K562 (cell line): ENCODE measurements around the gene ERAP2. TPM values are rescaled to one million over a fixed set of nuclear protein-coding genes. Genes with fewer than 3 reads are reported as not detected.

Experiments
- EHMT2 ChIP-seq: fragments of 450-650 bp; IDR thresholded peaks from 2 replicates; pipeline ENCODE4 v1.6.1; 2018; ENCODE audit warnings: antibody characterized with exemption
- HMBOX1 ChIP-seq: sonication (generic); IDR thresholded peaks from 2 replicates; pipeline ENCODE4 v1.6.1; 2016
- JUN ChIP-seq, 2 experiments: sonication (generic) in 1 of 2; formaldehyde crosslinking in 1 of 2; IDR thresholded peaks; 2 replicates each; pipeline versions ENCODE4 v1.6.1 to v1.8.0; 2012 to 2022; ENCODE audit warnings: borderline replicate concordance in 2 of 2, mild to moderate bottlenecking in 2 of 2, improper control_type of control experiment in 1 of 2, low read depth in 1 of 2, low read length in 1 of 2, missing genetic modification reagents in 1 of 2
- KDM1A ChIP-seq, 2 experiments: fragments of 450-650 bp; IDR thresholded peaks; 2 replicates each; pipeline ENCODE4 v1.6.1; 2016; ENCODE audit warnings: mild to moderate bottlenecking in 2 of 2
- MEF2A ChIP-seq: IDR thresholded peaks from 2 replicates; pipeline ENCODE4 v1.6.1; 2011; ENCODE audit warnings: low read depth, mild to moderate bottlenecking, low read length, moderate library complexity; ENCODE audit not compliant: control insufficient read depth
- POLR3A ChIP-seq: IDR thresholded peaks from 2 replicates; pipeline ENCODE4 v1.6.1; 2011; ENCODE audit warnings: borderline replicate concordance, mild to moderate bottlenecking, moderate library complexity; ENCODE audit not compliant: insufficient read length, insufficient read depth; ENCODE audit errors: extremely low read depth
- SMARCE1 ChIP-seq: fragments of 450-650 bp; IDR thresholded peaks from 2 replicates; pipeline ENCODE4 v1.7.1; 2016; ENCODE audit warnings: mild to moderate bottlenecking
- TEAD1 ChIP-seq, 2 experiments: fragments of 450-650 bp in 1 of 2; sonication (generic) in 1 of 2; formaldehyde crosslinking; IDR thresholded peaks; 2 replicates each; pipeline versions ENCODE4 v1.4.0 to v1.8.0; 2020 to 2022; ENCODE audit warnings: mild to moderate bottlenecking in 2 of 2, missing genetic modification reagents in 1 of 2
- U2AF1 ChIP-seq: fragments of 200-400 bp; formaldehyde crosslinking; optimal IDR thresholded peaks from 2 replicates; pipeline ENCODE3; 2017; ENCODE audit warnings: mild to moderate bottlenecking, low read depth, low read length, moderate library complexity
- ZBTB17 ChIP-seq: fragments of 450-650 bp; formaldehyde crosslinking; IDR thresholded peaks from 2 replicates; pipeline ENCODE4 v1.4.0; 2020; ENCODE audit warnings: mild to moderate bottlenecking
- ZNF12 ChIP-seq: sonication (generic); formaldehyde crosslinking; IDR thresholded peaks from 2 replicates; pipeline ENCODE4 v1.4.0; 2020; ENCODE audit warnings: mild to moderate bottlenecking, missing genetic modification reagents
- ZNF318 ChIP-seq, 2 experiments: fragments of 450-650 bp; IDR thresholded peaks; 2 replicates each; pipeline ENCODE4 v1.6.1; 2016; ENCODE audit warnings: mild to moderate bottlenecking in 2 of 2, borderline replicate concordance in 1 of 2, low read depth in 1 of 2, moderate library complexity in 1 of 2
- polyA plus RNA-seq, 8 experiments: library from polyadenylated mRNA; depleted of rRNA in 4 of 8; stranded (reverse) in 5 of 8; unstranded in 3 of 8; fragments of >200 nt; fragmentation: Nextera tagmentation in 2 of 8; fragmentation: Illumina TruSeq in 1 of 8; extraction: Ambion mirVana in 2 of 8; extraction: Trizol in 1 of 8; gene quantifications; 2 replicates each; pipeline versions ENCODE4 v1.2.1 to v1.2.3, GENCODE V29; 2011 to 2014; ENCODE audit warnings: inconsistent platforms in 1 of 8, missing spikeins in 1 of 8
- total RNA-seq, 7 experiments: library from RNA; depleted of rRNA in 6 of 7; stranded (reverse); fragments of >200 nt in 6 of 7; fragmentation: Illumina TruSeq in 2 of 7; extraction: Trizol in 2 of 7; gene quantifications; 2 replicates each; pipeline versions ENCODE4 v1.2.1 to v1.2.3, GENCODE V29; 2011 to 2021; ENCODE audit warnings: low replicate concordance in 1 of 7
- TF ChIP-seq, protein P1 (sequence below): fragments of 450-650 bp; IDR thresholded peaks from 2 replicates; pipeline ENCODE4 v1.6.1; 2017; ENCODE audit warnings: antibody characterized with exemption, mild to moderate bottlenecking

ERAP2 gene
- total and polyA plus RNA-seq, 9 of the 15 experiments (the other 6 are each of a cell fraction or from before 2014, with no cell fraction given): 0.93 to 4.0 (median 2.1) TPM

GRCh38 chr5:96930058-96930457 lies 53.8 kb downstream of the ERAP2 start (continued):
- 0 out of 4 replicates have a peak, but pooled peaks of 1 of the 2 experiments have one; percentile 18 for TF ChIP-seq ZNF318 (IDR thresholded peaks at IDR 0.05; ENCODE audit: borderline replicate concordance in 1 of 2, low read depth in 1 of 2)
- TF ChIP-seq EHMT2: peak; percentile 44; the same call in 1 of the 2 replicates
- no peak for TF ChIP-seq HMBOX1
- TF ChIP-seq ZBTB17: 0 out of 2 replicates have a peak, but pooled peaks have one; percentile 45
- peak; percentile 33 to 78; a peak in 1 of 4 replicates for TF ChIP-seq TEAD1 (CRISPR knock-in tag; IDR thresholded peaks at IDR 0.05)
- no peak for TF ChIP-seq POLR3A
- TF ChIP-seq, protein P1, sequence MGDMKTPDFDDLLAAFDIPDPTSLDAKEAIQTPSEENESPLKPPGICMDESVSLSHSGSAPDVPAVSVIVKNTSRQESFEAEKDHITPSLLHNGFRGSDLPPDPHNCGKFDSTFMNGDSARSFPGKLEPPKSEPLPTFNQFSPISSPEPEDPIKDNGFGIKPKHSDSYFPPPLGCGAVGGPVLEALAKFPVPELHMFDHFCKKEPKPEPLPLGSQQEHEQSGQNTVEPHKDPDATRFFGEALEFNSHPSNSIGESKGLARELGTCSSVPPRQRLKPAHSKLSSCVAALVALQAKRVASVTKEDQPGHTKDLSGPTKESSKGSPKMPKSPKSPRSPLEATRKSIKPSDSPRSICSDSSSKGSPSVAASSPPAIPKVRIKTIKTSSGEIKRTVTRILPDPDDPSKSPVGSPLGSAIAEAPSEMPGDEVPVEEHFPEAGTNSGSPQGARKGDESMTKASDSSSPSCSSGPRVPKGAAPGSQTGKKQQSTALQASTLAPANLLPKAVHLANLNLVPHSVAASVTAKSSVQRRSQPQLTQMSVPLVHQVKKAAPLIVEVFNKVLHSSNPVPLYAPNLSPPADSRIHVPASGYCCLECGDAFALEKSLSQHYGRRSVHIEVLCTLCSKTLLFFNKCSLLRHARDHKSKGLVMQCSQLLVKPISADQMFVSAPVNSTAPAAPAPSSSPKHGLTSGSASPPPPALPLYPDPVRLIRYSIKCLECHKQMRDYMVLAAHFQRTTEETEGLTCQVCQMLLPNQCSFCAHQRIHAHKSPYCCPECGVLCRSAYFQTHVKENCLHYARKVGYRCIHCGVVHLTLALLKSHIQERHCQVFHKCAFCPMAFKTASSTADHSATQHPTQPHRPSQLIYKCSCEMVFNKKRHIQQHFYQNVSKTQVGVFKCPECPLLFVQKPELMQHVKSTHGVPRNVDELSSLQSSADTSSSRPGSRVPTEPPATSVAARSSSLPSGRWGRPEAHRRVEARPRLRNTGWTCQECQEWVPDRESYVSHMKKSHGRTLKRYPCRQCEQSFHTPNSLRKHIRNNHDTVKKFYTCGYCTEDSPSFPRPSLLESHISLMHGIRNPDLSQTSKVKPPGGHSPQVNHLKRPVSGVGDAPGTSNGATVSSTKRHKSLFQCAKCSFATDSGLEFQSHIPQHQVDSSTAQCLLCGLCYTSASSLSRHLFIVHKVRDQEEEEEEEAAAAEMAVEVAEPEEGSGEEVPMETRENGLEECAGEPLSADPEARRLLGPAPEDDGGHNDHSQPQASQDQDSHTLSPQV: peak; percentile 91
- TF ChIP-seq ZNF12 (CRISPR knock-in tag): no peak
- no peak for TF ChIP-seq JUN (IDR thresholded peaks at IDR 0.05; ENCODE audit: borderline replicate concordance, low read depth, low read length)
- TF ChIP-seq JUN (CRISPR knock-in tag; IDR thresholded peaks at IDR 0.05; ENCODE audit: borderline replicate concordance): no peak
- no peak for TF ChIP-seq MEF2A
- TF ChIP-seq U2AF1: no peak
- TF ChIP-seq KDM1A (IDR thresholded peaks at IDR 0.05): peak in 1 of 2 experiments; percentile 35; a peak in 1 of 4 replicates
- peak; percentile 70 for TF ChIP-seq SMARCE1
